Hematopoietic multipotent progenitor cell treated with erythropoietin and hydrocortisone succinate and interleukin-3 and kit ligand, for 15 days (in vitro differentiated cells): ENCODE measurements around the gene OVOL1.

Experiments used
- DNase-seq: peaks from one replicate; pipeline ENCODE4 v3.0.0-alpha.2; 2015; ENCODE audit warnings: low spot score

Gene OVOL1

DNA sequence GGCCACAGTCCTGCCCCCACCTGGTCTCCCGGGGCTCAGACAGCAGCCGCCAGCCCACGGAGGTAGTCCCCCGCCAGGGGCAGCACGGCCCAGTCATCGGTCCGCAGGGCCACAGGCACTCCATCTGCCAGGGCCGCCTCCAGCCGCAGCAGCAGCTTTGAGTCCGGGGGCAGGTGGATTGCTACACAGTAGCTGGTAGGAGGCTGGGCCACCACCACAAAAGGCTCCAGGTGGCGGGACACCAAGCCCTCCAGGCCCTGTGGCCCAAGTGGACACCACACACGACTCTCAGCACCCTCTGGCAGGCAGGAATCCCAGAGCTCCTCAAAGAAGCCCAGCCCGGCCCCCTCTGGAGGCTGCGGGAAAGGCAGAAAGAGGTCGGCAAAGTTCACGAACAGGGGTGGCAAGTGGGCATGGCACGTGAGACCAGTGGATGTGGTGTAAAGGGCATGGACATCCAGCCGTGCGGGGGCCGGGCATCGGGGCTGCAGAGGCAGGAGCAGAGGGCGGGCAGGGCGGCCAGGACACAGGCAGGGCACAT, 9.0 kb upstream of the OVOL1 start:
- no peak for DNase-seq

DNA sequence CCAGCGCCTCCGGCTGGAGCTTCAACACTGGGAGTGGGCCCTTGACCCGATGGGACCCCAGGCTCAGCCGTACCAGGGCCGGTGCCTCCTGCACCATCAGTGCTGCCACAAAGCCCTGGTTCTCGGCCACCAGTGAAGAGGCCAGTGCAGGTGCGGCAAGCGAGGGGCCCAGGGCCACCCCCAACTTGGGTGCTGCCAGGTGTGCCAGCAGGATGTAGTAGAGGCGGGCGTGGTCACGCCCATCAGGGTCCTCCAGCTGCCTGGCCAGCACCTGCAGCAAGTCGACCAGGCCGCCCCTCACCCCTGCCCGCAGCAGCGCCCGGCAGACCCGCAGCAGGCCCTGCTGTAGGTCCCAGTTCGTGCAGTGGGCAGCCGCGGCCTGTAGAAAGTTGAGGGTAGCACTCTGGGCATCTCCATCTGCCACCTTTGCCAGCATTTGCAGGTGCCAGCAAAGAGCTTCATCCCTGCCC, 8.4 kb upstream of the OVOL1 start:
- DNase-seq, result no peak

DNA sequence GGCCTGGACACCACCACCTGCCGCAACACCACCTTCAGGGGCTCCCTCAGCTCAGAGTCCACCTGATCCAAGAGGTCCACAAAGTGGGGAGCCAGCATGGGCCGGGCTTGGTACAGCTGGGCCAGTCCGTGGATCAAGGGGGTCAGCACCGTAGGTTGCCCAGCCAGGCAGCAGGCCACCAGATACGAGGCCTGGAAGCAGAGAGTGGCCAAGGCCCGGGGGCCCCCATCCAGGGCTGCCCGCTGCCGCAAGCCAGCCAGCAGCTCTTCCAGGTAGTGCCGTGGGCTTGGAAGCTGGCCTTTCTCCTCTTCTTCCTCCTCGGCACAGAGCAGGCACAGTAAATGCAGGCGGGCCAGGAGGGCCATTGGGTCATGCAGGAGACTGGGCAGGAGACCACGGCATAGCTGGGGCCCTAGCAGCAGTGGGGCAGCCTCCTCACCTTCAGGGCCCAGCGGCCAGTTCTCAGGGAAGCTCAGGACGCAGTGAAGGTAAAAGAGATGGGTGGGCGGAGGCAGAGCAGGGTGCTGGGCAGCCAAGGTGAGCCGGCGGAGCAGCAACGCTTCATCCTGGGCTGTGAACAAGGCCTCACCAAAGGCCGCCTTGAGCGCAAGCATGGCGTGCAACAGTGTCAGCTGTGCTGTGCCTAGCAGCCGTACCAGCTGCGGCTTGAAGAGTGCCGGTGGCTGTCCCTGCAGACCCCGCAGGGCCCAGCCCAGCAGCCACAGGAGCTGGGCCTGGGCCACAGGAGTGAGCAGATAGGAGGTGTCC, 7.8 kb upstream of the OVOL1 start:
- DNase-seq, result no peak

DNA sequence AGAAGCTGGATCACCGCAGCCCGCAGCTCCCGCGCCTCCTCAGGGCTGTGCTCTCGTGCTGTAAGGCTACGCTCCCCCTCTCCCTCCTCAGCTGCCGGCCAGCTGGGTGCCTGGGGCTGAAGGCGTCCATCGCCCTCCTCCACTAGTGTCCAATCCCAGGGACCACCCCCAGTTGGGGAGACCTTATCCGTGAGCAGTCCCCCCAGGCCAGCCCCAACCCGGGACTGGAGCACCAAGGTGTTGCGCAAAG, 7.3 kb upstream of the OVOL1 start:
- no peak for DNase-seq

DNA sequence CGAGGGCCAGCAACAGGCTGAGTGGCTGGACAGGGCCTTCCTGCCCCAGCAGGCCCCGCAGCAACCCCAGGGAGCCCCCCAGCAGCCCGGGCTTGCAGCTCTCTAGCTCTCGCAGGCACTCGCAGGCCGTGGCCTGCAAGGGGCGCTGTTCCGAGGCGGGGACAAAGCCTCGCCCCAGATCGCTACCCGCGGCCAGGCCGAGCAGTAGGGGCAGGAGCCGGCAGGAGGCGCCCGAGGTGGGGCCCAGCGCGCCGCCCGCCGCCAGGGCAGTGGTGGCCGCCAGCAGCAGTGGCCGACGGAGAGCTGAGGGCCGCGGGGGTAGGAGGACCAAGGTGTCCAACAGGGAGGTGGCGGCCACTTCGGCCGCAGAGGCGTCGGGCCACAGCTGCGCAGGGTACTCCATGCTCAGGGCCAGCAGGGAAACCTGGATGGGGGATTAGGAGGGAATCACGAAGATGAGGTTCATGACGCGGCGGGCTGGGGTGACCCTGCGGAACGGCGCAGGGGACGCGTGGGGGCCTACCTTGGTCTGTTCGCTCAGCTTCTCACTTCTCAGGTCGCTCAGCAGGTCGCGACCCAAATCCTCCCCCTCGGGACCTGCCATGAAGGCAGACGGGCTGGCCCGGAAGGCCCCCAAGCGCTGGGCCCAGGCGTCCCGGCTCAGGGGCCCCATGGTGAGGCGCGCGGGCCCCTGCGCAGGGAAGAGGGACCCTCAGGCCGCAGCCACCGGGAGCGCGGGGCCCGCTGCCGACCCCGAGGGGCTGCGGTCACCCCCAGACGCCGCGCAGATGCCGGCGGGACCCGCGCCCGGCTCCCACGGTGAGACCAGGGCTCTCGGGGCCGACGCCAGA, 6.7 kb upstream of the OVOL1 start:
- peak; percentile 79 for DNase-seq

DNA sequence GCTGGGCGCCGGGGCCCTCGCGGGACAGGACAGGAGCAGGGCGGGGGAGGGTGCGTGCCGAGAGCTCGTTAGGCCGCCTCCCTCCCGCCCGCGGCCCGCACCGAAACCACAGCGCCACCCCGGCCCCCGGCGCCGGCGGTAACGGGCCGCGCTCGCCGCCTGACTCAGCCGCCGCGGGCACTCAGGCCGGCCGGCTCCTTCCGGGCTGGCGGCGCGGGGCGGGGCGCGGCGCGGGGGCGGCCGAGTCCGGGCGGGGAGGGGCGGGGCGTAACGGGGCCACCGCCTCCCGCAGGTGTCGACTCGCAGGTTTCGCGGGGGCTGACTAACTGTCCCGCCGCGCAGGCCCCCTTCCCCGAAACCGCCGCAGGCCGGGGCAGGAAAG, 6.1 kb upstream of the OVOL1 start, which contains the start of gene AP5B1:
Gene AP5B1 (minus strand): TSS at position 207 of the 382 bp plus-strand sequence. CDS start 385 bp downstream, outside the sequence.
- DNase-seq, result peak; percentile 69

DNA sequence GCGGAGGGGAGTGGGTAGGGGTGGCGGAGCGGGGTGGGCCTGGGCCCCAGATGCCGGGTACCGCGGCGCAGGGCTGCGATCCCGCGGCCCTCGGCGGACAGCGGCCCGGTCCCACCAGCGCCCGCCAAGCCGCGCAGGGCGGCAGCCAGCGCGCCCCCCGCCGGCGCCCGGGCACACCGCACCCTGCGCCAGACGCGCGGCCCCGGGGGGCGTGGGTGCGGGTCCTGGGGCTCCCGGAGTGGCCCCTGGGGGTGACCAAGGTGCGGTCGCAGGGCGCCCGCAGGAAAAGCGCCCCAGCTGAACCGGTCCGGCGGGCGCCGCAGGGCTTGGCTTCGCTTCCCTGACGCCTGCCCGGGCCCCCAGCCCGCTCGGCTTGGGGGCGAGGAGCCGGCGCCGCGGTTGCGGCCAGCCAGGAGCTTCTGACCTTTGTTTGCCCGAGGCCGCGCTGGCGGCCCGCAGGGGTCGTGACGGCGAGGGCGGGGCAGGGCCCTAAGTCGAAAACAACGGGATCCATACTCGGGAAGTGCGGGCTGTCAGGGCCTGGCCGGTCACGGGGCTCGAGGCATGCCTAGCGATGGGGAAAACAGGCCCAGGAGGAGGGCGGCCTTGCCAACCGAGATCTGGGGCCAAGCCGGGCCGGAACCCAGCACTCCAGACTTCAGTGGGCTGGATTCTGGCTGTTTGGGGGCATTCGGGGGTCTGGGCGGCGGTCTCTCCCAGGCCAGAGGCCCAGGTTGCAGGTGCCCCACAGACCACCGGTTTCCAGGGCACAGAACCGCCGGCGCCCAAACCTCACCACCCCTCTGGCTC, 5.5 kb upstream of the OVOL1 start:
- DNase-seq, result no peak

DNA sequence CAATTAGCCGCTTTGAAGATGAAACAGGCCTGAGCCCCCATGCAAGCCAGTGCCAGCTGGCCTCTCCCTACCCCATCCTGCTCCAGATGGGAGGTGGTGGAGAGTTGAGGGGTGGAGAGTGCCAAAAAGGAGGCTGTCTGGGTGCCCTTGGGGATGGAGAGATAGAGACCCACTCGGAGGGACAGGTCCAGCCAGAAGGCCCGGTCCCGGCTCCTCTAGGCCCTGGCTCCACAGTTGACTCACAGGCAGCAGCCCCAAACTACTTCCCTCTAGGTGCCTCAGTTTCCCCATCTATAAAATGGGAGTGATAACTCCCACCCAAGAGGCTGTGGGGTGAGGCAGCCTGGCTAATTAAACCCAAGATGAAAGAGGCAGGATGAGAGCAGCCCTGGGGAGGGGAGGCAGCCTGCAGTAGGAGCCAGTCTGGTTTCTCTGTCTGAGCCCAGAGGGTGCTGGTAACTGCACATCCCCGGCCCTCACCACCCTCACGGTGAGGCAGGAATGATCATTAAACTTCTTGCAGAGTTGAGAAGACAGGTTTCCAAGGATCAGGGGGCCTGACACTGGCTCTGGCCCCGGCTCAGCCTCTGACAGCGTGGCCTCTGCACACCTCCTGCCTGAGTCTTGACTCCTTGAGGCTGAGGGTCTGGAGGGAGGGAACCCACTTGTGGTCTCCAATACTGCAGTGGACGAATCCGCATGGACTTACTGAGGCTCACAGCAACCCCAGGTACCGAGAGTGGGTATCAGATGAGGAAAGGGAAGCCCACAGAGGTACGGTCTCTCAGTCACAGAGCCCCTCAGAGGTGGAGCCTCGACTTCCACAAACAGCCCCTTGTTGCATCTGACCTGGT, 4.7 kb upstream of the OVOL1 start:
- DNase-seq, result no peak

DNA sequence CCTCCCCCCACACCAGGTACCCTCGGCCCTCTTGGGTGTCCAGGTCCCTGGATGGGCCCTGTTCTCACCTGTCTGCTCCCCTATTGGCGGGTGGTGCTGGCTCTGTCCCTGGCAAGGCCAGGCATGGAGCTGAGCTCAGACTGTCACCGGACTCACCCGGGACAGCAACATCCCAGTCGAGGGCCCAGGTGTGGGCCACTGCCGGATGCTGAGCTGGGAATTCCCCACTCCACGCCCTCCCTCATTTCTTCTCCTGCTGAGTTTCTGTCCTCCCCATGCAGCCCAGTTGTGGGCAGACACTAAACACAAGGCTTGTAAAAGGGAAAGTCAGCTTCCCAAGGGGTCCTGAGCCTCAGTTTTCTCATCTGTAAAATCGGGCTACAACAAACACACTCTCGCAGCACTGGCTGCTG, 4.0 kb upstream of the OVOL1 start:
- no peak for DNase-seq

DNA sequence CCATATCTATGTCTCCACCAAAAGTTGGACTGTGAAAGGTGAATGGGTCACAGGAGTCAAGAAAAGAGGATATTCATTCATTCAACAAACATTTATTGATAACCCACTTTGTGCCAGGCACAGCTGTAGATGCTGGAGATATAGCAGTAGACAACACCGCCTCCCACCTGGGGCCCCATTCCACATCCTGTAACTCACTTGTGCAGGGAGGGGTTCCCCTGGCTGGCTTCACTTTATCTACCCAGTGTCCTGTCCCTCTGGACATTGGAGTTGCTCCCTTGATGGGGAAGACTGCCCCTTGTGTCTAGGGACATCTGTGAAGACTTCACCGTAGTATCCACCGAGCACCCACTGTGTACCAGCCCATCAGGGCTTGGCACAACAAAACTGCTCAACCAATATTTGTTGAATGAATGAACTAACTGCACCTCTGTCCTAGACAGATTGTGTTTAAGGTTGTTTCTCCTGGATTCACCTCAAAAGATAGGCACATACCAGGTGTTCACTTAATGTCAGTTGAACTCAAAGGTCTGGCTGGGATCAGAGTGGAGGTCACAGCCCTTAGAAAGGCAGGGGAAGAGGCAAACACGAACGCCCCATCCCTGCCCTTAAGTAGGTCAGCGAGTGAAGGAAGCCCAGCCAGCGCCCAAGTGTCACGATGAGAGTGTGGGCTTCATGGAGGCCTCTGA, 1.4 kb upstream of the OVOL1 start:
- DNase-seq, result no peak

DNA sequence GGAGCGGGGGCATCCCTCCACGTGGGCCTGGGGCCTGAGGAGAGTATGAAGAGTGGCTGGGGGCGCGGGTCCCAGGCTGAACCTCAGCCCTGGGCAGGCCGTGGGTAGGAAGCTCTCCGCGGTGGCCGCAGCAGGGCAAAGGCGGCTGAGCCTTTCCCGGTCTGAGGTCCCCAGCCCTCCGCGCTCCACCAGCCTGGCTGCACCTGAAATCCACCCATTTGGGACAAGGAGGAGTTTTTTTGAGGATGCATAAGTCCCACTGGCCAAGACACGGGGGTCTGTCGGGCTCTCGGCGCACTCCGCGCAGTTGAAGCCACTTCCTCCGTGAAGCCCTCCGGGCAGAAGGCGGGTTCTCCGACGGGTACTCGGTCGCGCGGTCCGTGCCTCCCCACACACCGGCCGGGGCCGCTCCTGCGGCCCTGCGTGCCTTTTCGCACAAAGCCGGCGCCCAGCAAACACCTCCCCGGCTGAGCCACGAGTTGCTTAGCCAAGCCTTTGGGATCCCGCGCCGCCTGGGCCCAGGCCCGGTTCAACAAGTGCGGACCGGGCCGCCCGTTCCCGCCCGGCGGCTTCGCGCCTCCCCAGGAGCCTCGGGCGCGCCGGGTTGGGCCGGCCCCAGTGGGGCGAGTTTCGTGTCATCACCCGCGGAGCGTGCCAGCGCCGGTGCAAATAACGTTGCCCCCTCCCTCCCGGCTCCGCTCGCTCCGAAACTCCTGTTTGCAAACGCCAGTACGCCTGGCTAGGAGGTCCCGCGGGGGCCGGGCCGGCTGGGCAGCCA, 666 bp upstream of the OVOL1 start:
- no peak for DNase-seq

DNA sequence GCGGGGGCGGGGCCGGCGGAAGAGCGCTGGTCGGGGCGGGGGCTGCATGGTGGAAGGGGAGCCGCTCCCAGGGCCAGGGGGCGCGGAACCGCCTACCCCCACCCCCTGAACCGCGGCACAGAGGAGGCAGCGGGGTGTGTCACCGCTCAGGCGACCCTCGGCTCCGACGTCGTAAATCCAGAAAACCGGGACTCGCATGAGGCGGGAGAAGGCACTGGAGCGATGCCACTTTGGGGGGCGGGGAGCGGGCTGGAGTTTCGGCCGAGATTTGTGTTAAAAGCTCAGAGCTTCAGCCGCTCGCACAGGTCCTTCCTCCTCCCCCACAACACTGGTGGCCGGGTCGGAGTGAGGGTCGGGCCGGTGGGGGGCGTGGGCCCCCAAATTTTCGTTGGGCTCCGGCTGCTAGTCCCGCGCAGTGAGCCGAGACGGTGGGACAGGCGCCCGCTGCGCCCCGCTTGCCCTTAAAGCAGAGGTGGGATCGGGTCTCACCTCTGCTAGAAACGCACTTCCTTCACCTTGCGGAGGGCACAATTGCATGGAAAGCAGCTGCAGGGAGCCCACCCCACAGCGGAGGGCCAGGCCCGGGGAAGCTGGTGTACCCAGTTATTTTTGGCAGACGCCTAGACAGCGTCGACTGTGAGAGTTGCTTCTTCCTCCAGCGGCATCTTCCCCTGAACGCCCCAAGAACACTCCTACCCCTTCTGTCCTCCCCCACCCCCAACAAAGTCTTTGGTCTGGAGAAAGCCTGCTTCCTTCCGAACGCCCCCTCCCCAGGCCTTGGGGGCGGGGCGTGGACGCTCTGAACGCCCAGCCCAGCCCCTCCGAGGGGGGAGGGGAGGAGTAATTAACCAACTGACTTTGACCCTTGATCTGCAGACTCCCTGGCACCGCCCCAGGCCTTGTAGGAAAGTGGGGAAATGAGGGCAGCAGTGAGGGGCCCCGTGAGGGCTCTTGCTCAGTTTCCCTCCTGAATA, 1.1 kb downstream of the OVOL1 start:
- DNase-seq, result no peak

DNA sequence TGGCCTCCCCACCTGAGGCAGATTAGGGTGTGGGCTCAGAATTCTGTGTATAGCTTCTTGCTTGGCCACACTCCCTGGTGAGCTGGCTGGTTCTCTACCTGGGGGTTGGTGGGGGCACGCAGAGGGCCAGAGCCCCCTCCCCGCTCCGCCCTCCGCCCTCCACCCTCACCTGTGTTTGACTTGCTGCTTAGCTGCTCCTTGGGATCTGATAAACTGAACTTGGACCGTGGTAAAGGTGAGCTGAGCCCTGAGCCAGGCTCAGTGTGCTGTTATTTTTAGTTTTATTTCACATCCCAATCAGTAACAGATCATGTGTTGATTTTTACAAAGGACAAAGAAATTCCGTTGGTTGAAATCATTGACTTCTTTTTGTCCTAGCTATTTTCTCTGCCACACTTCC, 2.0 kb downstream of the OVOL1 start:
- DNase-seq, result no peak

DNA sequence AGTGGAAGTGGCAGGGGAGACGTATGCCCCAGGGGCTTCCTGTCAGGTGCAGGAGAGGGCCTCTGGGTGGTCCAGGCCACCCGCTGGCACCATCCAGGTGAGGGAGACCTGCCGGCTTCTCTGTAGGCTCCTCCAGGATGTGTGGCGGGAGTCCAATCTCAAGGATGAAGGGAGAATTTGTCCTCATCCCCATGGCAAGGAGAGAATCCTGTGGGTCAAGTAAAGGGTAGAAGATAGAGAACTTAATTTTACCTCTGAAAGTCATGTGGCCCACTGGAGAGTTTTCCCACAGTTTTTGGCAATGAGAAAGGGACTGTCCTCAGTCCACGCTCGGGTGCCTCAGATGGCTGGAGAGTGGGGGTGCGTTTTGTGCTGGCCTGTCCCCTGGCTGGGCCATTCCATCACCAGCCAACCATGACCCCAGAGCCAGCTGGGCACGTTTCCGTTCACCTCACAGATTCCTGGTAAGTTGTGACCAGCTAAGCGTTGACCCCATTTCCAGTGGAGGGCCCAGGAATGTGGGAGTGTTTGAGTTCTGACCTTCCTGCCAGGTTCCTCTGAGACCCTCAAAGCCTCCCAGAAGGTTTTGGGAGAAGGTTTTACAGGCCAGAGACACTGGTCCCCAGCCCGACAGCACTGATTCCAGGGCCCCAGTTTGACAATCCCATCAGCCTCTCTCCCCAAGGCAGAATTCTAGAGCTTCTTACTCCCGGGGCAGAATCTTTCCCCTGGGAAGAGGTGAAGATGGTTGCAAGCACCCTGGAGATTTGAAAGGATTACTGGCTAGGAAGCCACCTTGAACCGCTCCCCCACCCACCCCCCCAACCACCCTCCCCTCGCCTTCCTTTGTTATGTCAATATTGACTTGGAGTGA, 2.6 kb downstream of the OVOL1 start:
- no peak for DNase-seq

DNA sequence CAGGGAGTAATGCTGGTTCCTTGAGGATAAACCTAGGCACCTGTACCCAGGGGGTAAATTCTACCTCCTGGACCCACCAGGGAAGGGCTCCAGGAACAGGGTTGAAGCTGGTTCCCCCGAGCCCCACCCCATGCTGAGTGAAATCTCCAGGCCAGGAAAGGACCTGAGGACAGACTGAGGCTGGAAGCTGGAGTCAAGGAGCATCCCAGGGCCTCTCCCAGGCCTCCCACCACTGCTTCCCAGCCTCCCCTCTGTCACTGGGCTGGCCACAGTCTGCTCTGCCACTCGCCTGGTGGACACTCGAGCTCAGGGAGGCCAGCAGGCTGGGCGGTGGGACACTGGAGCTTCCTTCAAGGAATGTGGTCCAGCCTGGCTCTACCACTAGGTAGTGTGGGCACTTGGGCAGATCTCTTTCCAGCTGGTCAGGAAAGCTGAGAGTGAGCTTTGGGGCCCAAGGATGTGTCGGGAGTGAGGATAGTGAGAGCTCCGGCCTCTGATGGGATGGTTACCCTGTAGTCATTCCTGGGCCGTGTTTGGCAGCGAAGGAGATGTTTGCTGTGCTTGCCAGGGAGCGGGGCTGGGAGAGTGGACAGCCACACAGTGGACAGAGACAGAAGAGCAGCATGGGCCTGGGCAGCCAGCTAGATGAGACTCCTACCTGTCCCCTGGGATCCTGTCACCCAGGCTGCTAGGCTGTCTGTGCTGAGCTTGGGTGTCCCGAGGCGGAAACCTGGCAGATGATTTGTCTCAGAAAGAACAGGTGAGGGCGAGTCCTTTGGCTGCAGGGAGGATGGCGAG, 3.4 kb downstream of the OVOL1 start:
- DNase-seq, result no peak

DNA sequence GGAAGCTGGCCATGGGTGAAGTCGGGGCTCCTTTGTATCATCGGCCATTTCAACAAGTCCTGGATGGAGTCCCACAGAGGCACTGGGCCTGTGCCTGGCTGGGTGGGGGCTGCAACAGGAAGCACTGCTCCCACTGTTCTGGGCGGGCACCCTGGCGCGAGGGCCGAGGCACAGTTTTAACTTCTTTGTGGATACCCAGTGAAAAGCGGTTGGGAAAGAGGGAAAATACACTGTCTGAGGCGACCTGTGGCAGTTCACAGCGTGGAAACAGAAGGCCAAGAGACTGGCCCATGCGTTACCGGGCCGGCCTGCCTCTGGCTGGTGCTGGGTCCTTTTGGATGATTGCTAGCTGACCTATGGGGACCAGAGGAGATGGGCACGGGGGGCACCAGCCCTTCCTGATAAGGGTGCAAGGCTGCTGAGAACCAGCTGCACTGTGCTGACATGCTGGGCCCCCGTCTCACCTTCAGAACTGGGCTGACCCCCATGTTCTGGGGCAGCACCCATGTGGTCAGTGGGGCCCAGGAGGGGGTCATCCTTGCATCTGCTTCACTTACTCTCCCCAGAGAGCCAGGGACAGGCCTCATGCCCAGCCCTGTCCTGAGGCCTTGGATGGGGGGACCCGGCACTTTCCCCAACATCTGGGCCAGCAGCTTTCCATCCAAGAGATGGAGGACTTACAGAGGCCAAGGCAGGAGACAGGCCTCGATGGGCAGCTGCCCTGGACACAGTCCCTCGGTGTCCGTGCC, 4.2 kb downstream of the OVOL1 start:
- DNase-seq, result no peak
